Small intestine (tissue), 7 donors: Measurements from ENCODE around the gene SLC30A5. TPM values are rescaled to one million over a fixed set of nuclear protein-coding genes. Genes with fewer than 3 reads are reported as not detected.
"Not testable (repeated sequence)": the region's sequence is repeated elsewhere in the genome, so short reads cannot be mapped to it uniquely, and the experiment has no call there.

Experiments
- DNase-seq, 2 donors: peaks; one replicate each; pipeline versions ENCODE4 v3.0.0 to v3.0.0-alpha.2; 2013
- FAIRE-seq: peaks from 2 replicates; lab custom pipeline; 2012; peaks lifted over from hg19 to GRCh38; lab: Jason Lieb, UNC
- H3K27ac ChIP-seq, 3 donors: one replicate each; pipeline ENCODE4 v1.5.1; 2013; ENCODE audit warnings: low read length in 2 of 3, mild to moderate bottlenecking in 2 of 3, control low read depth in 1 of 3, inconsistent platforms in 1 of 3, low read depth in 1 of 3, moderate library complexity in 1 of 3
- H3K27me3 ChIP-seq, 3 donors: one replicate each; pipeline ENCODE4 v1.6.1; 2013; ENCODE audit warnings: low read length in 3 of 3, inconsistent platforms in 1 of 3; ENCODE audit not compliant: control insufficient read depth in 3 of 3, insufficient read depth in 3 of 3
- H3K36me3 ChIP-seq, 3 donors: one replicate each; pipeline ENCODE4 v1.6.1; 2013; ENCODE audit warnings: low read length in 3 of 3, inconsistent platforms in 1 of 3, low read depth in 1 of 3, mild to moderate bottlenecking in 1 of 3, moderate library complexity in 1 of 3; ENCODE audit not compliant: control insufficient read depth in 3 of 3, insufficient read depth in 2 of 3
- H3K4me1 ChIP-seq, 3 donors: one replicate each; pipeline ENCODE4 v1.6.1; 2013; ENCODE audit warnings: low read length in 2 of 3, inconsistent platforms in 1 of 3, low read depth in 1 of 3, mild to moderate bottlenecking in 1 of 3, moderate library complexity in 1 of 3; ENCODE audit not compliant: control insufficient read depth in 3 of 3, insufficient read depth in 2 of 3
- H3K4me3 ChIP-seq, 3 donors: one replicate each; pipeline ENCODE4 v1.5.1; 2013; ENCODE audit warnings: low read length in 3 of 3, control low read depth in 1 of 3, inconsistent platforms in 1 of 3, low read depth in 1 of 3, mild to moderate bottlenecking in 1 of 3, moderate library complexity in 1 of 3
- H3K9me3 ChIP-seq, 2 donors: one replicate each; pipeline ENCODE4 v1.6.1; 2013; ENCODE audit warnings: low read depth in 1 of 2, low read length in 1 of 2; ENCODE audit not compliant: control insufficient read depth in 2 of 2, insufficient read depth in 1 of 2
- whole genome bisulfite sequencing, 3 donors: extraction: QIAGEN DNeasy Blood & Tissue Kit; methylation state at CpG; one replicate each; pipeline ENCODE4 v1.1.7; 2013; 5-methylcytosine and 5-hydroxymethylcytosine counted together
- polyA plus RNA-seq, 4 donors: library from polyadenylated mRNA; stranded (reverse) in 3 of 4; unstranded in 1 of 4; fragments of 200-250 nt in 3 of 4; fragments of 120-200 nt in 1 of 4; gene quantifications; one replicate each; pipeline versions ENCODE4 v1.2.1 to v1.2.3, GENCODE V29; 2013
- donor health status: healthy with polysubstance abuse.
- donor health status: control.
- donor health status: control.
- donor health status: Bipolar disorder and iron deficiency.
- donor health status: healthy.

Gene SLC30A5
- polyA plus RNA-seq, 4 donors = 22.7 to 49.5 (median 30.8) TPM

- Histone ChIP-seq H3K27me3 (no peaks in the 10 kb centered on the region), H3K4me1 (no peaks in the 10 kb centered on the region), H3K4me3 (no peak overlapping the region), H3K9me3 (peaks cover 0 to 3% of the 10 kb centered on the region in 2 donors), H3K27ac (no peak overlapping the region), H3K36me3 (peaks cover 0 to 3% (median 0%) of the 10 kb centered on the region in 3 donors)
- DNase-seq (no peak), FAIRE-seq (no peak)
- 97 to 98% (median 98%) methylated on average over 5 of the region's 5 CpGs for WGBS, 3 donors
Measured at GRCh38 chr5:69137807-69138206, 44.0 kb downstream of the SLC30A5 start.

DNA sequence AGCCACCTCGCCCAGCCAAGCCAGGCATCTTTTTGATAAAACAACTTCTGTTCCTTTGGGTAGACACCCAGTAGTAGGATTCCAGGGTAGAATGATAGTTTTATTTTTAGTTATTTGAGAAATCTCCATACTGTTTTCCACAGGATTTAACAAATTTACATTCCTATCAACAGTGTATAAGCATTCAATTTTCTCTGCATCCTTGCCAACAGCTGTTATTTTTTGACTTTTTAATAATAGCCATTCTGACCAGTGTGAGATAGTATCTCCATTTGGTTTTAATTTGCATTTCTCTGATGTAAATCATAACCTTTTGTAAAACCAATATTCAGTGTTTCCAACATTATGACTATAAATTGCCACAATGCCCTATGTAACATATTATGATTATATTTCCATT, 45.0 kb downstream of the SLC30A5 start:
- no peaks in the 10 kb centered on the region for H3K27me3 ChIP-seq
- no peak for DNase-seq
- 82 to 91% (median 83%) methylated on average over 1 of the region's 1 CpG for WGBS, 3 donors
- H3K9me3 ChIP-seq = peaks cover 0 to 3% of the 10 kb centered on the region in 2 donors
- no peak overlapping the region for H3K4me3 ChIP-seq
- no peaks in the 10 kb centered on the region for H3K4me1 ChIP-seq
- no peak for FAIRE-seq
- H3K36me3 ChIP-seq = peaks cover 0 to 3% (median 0%) of the 10 kb centered on the region in 3 donors
- H3K27ac ChIP-seq = no peak overlapping the region

- H3K4me3 ChIP-seq, H3K36me3 ChIP-seq, H3K27me3 ChIP-seq, FAIRE-seq, DNase-seq, H3K27ac ChIP-seq, H3K9me3 ChIP-seq, H3K4me1 ChIP-seq: not testable (repeated sequence)
- WGBS, 3 donors = 92 to 96% (median 95%) methylated on average over 4 of the region's 4 CpGs
Measured at GRCh38 chr5:69140239-69140638, 46.4 kb downstream of the SLC30A5 start.

GRCh38 chr5:69140827-69141226, 47.0 kb downstream of the SLC30A5 start:
- Histone ChIP-seq H3K27me3 (no peaks in the 10 kb centered on the region), H3K4me3 (no peak overlapping the region), H3K9me3 (peaks cover 0 to 3% of the 10 kb centered on the region in 2 donors), H3K36me3 (no peaks in the 10 kb centered on the region), H3K27ac (no peak overlapping the region), H3K4me1 (no peaks in the 10 kb centered on the region)
- 79 to 86% (median 85%) methylated on average over 1 of the region's 1 CpG for WGBS, 3 donors
- DNase-seq = no peak
- no peak for FAIRE-seq

- not testable (repeated sequence) for DNase-seq, H3K4me3 ChIP-seq, H3K4me1 ChIP-seq, H3K27ac ChIP-seq, H3K9me3 ChIP-seq, H3K27me3 ChIP-seq, FAIRE-seq, H3K36me3 ChIP-seq
- WGBS, 3 donors = 95 to 98% (median 97%) methylated on average over 7 of the region's 7 CpGs
Measured at GRCh38 chr5:69148576-69148975, 54.8 kb downstream of the SLC30A5 start.

DNA sequence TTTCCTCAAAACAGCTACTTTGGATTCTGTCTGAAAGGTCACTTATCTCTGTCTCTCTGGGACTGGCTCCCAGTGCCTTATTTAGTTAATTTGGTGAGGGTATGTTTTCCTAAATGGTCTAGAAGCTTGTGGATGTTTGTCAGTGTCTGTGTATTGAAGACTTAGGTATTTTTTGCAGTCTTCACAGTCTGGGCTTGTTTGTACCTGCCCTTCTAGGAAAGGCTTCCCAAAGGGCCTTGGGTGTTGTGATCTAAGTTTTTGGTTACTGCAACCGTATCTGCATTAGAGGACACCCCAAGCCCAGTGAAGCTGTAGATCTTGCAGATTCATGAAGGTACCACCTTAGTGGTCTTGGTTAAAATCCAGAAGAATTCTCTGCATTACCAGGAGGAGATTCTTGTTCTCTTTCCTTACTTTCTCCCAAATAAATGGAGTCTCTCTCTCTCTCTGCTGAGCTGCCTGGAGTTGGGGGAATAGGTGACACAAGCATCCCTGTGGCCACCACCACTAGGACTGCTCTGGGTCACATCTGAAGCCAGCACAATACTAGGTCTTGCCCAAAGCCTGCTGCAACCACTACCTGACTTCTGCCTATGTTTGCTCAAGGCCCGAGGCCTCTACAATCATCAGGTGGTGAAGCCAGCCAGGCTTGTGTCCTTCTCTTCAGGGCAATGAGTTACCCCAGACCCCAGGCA, 55.3 kb downstream of the SLC30A5 start:
- no peaks in the 10 kb centered on the region for H3K4me1 ChIP-seq
- H3K27ac ChIP-seq = no peak overlapping the region
- no peaks in the 10 kb centered on the region for H3K36me3 ChIP-seq
- H3K9me3 ChIP-seq = no peaks in the 10 kb centered on the region
- H3K27me3 ChIP-seq = no peaks in the 10 kb centered on the region
- DNase-seq = no peak
- no peak for FAIRE-seq
- no peak overlapping the region for H3K4me3 ChIP-seq
- 90 to 100% (median 95%) methylated on average over 2 of the region's 2 CpGs for WGBS, 3 donors

- Histone ChIP-seq H3K36me3 (no peaks in the 10 kb centered on the region), H3K4me1 (no peaks in the 10 kb centered on the region), H3K9me3 (no peaks in the 10 kb centered on the region), H3K4me3 (no peak overlapping the region), H3K27me3 (no peaks in the 10 kb centered on the region), H3K27ac (no peak overlapping the region)
- DNase-seq = no peak
- WGBS, 3 donors = 89 to 91% (median 89%) methylated on average over 5 of the region's 5 CpGs
- FAIRE-seq = no peak
Measured at GRCh38 chr5:69149676-69150010, 55.8 kb downstream of the SLC30A5 start.

GRCh38 chr5:69152731-69153130, 58.9 kb downstream of the SLC30A5 start:
- no peak overlapping the region for H3K27ac ChIP-seq
- no peak overlapping the region for H3K4me3 ChIP-seq
- H3K9me3 ChIP-seq = no peaks in the 10 kb centered on the region
- H3K36me3 ChIP-seq = no peaks in the 10 kb centered on the region
- H3K27me3 ChIP-seq = no peaks in the 10 kb centered on the region
- 73 to 88% (median 83%) methylated on average over 3 of the region's 3 CpGs for WGBS, 3 donors
- DNase-seq (no peak), FAIRE-seq (no peak)
- no peaks in the 10 kb centered on the region for H3K4me1 ChIP-seq

- H3K4me3 ChIP-seq = no peak overlapping the region
- no peak overlapping the region for H3K27ac ChIP-seq
- DNase-seq (no peak), FAIRE-seq (no peak)
- H3K27me3 ChIP-seq = no peaks in the 10 kb centered on the region
- 96 to 98% (median 97%) methylated on average over 11 of the region's 11 CpGs for WGBS, 3 donors
- H3K4me1 ChIP-seq = no peaks in the 10 kb centered on the region
- H3K9me3 ChIP-seq = no peaks in the 10 kb centered on the region
- H3K36me3 ChIP-seq = no peaks in the 10 kb centered on the region
Measured at GRCh38 chr5:69156456-69156855, 62.6 kb downstream of the SLC30A5 start.
